GF-D8 (cell line): ENCODE results near the gene C1orf159.
"Not testable (repeated sequence)": the region's sequence is repeated elsewhere in the genome, so short reads cannot be mapped to it uniquely, and the experiment has no call there.

ENCODE experiments used
- DNase-seq: peaks from one replicate; lab custom pipeline; 2025; lab: John Stamatoyannopoulos, UW

The C1orf159 gene

DNA sequence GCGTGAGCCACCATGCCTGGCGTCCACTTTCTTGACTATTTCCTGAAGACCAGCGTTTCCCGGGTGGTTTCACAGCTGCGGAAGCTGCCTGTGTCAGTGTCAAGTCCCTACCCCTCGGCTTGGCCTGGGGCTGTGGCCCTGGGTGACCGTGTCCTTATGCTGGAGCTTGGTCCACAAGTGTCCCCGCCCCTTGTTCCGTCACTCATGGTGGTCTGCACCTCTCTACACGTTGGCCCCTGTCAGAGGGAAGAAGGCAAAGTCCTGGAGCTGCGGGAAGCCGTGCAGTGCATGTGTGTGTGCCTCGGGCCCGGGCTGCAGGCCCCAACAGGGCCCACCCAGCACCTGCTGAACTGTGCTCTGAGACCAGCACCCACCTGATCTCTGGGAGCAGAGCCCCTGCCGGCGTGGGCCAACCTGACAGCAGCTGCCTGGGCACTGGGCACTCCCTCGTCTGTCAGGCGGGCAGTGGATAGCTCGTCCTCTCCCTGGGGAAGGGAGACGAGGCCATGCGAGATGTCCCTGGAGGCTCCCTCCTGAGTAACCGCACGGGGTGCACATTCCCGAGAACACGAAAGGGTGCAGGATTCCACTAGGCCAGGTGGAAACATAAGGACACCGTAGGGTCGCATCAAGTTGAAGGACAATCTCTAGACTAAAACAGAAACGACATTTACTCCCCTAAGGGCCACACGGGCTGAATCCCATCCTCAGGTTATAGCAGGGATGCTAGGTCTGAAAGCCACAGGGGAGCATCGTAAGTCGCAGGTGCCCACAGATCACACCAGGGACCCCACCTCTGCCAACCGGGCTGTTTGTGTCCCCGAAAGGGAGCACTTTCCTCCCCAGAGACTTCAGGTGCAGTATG is 2.4 kb upstream of the C1orf159 start:
- DNase-seq, result no peak

GRCh38 chr1:1117469-1117831 is 1.6 kb upstream of the C1orf159 start:
- no peak for DNase-seq

- DNase-seq, result no peak
Observed at GRCh38 chr1:1116701-1117468, 996 bp upstream of the C1orf159 start.

- no peak for DNase-seq
Observed at GRCh38 chr1:1115136-1115785, 628 bp downstream of the C1orf159 start.

DNA sequence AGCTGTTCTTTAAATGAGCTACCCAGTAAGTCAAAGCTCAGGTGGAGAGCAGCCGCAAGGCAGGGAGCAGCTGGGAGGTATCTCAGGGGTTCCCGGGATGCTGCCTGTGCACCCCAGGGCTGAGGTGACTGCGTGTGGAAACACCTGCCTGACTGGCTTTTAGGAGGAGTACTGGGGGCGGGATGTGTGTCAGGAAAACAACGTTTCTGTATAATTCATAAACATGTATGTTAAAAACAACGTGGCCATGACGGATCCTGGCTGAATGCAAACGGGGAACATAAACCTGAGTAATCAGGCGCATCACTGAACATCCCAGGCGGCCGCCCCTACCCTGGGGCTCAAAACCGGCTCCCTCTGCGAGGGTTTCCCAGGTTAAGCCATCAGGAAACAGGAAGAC is 1.5 kb downstream of the C1orf159 start:
- no peak for DNase-seq

- no peak for DNase-seq
Observed at GRCh38 chr1:1112237-1112985, 3.5 kb downstream of the C1orf159 start.

DNA sequence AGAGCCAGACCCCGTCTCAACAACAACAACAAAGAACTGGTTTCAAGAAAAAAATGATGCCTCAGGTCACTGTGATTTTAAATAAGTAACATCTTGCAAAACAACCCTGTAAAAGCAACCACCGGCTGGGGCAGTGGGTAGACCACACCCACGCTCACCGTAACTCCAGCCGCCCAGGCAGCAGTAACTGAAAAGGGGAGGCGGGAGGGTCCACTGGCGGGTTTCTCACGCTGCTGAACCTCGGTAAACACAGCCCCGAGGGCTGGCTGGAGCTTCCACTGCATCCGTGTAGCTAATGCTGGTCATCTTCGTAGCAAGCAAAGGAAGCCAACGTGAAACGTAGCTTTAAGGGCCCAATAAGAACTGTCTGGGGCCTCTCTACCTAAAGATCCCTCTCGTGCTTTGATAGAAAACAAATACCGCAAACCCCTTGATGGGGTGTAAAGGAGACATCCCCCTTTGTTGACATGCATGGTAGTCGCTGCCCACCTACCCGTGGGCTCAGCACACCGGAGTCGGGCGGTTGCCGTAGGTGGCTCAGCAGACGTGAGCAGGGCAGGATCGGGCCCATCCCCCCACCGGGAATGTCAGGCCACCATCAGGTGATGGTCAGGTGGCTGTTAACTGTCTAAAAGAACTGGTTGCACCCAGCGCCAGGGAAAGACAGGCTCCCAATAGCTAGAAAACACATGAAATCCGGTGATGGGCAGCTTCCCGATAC is 4.2 kb downstream of the C1orf159 start:
- DNase-seq, result no peak

GRCh38 chr1:1110561-1110971 is 5.3 kb downstream of the C1orf159 start:
- DNase-seq, result no peak

- no peak for DNase-seq
Observed at GRCh38 chr1:1109743-1110142, 6.1 kb downstream of the C1orf159 start.

DNA sequence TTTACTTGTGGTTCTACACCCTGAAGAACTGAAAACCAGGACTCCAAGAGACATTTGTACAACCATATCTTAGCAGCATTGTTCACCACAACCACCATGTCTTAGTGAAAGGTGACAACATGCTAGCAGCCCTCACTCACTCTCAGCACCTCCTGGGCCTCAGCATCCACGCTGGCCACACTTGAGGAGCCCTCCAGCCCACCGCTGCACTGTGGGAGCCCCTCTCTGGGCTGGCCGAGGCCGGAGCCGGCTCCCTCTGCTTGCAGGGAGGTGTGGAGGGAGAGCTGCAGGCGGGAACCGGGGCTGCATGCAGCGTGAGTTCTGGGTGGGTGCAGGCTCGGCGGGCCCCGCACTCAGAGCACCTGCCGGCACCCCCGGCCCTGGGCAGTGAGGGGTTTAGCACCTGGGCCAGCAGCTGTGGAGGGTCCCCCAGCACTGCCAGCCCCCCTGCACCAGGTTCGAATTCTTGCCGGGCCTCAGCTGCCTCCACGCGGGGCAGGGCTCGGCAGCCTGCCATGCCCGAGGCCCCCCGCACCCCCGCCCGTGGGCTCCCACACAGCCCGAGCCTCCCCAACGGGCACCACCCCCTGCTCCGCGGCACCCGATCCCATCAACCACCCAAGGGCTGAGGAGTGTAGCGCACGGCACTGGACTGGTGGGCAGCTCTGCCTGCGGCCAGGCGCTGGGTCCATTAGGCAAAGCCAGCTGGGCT is 9.2 kb downstream of the C1orf159 start:
- DNase-seq, result no peak

DNA sequence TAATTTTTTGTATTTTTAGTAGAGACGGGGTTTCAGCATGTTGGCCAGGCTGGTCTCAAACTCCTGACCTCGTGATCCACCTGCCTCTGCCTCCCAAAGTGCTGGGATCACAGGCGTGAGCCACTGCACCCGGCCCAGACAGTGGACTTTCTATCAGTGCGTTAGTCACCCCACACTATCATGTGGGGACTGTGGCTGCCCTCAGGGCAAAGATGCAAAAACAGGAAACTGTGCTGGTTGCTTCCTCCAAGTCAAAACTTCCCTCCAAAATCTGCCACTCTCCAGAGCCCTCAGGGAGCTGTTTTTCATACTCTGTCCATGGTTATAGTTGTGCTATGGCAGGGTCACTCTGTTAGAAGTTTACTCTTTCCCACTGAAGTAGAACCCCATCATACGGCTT is 11.7 kb downstream of the C1orf159 start:
- DNase-seq, result peak; percentile 57

GRCh38 chr1:1101503-1101902 is 14.4 kb downstream of the C1orf159 start:
- DNase-seq, result no peak

- DNase-seq, result no peak
Observed at GRCh38 chr1:1100296-1100695, 15.6 kb downstream of the C1orf159 start.

GRCh38 chr1:1099506-1100183 is 16.2 kb downstream of the C1orf159 start:
- DNase-seq, result no peak

DNA sequence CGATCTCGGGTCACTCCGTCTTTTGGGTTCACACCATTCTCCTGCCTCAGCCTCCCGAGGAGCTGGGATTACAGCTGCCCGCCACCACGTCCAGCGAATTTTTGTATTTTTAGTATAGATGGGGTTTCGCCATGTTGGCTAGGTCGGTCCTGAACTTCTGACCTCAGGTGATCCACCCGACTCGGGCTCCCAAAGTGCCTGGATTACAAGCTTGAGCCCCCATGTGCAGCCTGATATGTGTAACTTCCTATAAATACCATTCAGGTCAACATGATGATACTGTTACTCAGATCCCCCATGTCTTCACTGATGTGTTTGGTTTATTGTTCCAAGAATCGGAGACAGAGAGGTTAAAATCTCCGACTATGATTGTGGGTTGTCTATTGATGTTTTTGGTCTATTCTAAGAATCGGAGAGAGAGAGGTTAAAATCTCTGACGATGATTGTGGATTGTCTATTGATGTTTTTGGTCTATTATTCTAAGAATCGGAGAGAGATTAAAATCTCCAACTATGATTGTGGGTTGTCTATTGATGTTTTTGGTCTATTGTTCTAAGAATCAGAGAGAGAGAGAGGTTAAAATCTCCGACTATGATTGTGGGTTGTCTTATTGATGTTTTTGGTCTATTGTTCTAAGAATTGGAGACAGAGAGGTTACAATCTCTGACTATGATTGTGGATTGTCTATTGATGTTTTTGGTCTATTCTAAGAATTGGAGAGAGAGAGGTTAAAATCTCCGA is 17.0 kb downstream of the C1orf159 start:
- DNase-seq, result no peak

DNA sequence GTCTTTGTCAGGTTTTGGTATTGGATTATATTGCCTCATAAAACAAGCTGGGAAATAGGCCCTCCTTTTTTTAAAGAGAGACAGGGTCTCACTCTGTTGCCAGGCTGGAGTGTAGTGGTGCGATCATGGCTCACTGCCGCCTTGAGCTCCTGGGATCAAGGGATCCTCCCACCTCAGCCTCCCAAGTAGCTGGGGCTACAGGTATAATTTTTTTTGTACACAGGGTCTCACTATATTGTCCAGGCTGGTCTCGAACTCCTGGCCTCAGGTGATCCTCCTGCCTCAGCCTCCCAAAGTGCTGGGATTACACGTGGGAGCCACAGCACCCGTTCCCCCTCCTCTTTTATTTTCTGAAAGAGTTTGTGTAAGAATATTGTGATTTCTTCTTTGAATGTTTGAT is 19.8 kb downstream of the C1orf159 start:
- not testable (repeated sequence) for DNase-seq

GRCh38 chr1:1094981-1095380 is 20.9 kb downstream of the C1orf159 start:
- no peak for DNase-seq

- DNase-seq, result no peak
Observed at GRCh38 chr1:1093610-1093943, 22.3 kb downstream of the C1orf159 start.

DNA sequence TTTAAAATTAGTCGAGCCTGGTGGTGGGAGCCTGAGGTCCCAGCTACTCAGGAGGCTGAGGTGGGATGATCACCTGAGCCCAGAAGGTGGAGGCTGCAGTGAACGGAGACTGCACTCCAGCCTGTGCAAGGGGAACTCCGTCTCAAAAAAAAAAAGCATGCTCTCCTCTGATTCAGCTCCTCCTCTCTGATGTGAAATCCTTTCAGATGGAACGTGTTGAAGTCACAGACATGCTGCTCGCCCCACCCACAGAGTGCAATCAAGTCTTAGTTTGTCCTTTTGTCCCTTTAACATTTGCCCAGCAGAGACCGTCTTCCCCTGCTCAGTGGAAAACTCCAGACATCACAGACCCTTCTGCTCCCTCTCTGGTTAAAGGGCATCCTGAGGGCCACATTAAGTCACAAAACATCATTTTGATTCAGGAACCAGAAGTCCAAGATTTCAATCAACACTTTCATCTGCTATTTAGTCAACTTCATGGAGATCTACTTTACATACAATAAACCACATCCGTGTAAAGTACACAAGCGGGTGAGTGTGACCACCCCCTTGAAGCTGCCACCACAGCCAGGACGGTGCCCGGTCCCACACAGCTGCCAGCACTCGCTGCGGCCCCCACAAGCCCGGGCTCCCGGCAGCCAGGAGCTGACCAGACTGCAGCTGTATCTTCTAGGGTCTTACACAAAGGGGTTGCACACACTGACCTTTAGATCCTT is 22.8 kb downstream of the C1orf159 start:
- no peak for DNase-seq
